ENCODE measurements around the gene CAPN3.

- TF ChIP-seq CTCF (IDR thresholded peaks at IDR 0.05) (no peak), POLR2A (IDR thresholded peaks at IDR 0.05) (no peak)
Measured at GRCh38 chr15:42404461-42405235, 45.3 kb downstream of the CAPN3 start.

Measured in esophagus squamous epithelium (tissue), 4 donors.